ENCODE data around the gene CCT8L2.
"Not testable (repeated sequence)": the region's sequence is repeated elsewhere in the genome, so short reads cannot be mapped to it uniquely, and the experiment has no call there.

The CCT8L2 gene

GRCh38 chr22:16559056-16559955 is 33.3 kb downstream of the CCT8L2 start:
- DNase-seq: no peak

- not testable (repeated sequence) for DNase-seq
Measured at GRCh38 chr22:16558376-16558945, 34.1 kb downstream of the CCT8L2 start.

GRCh38 chr22:16557511-16557910 is 35.1 kb downstream of the CCT8L2 start:
- not testable (repeated sequence) for DNase-seq

- DNase-seq: not testable (repeated sequence)
Measured at GRCh38 chr22:16555077-16555994, 37.3 kb downstream of the CCT8L2 start.

GRCh38 chr22:16543310-16543709 is 49.3 kb downstream of the CCT8L2 start:
- not testable (repeated sequence) for DNase-seq

Data from CD4-positive, alpha-beta T cell treated with Interleukin-6 for 4 hours (primary cell).